IMR-90 (cell line): Measurements from ENCODE around the gene ATRN.

Experiments used
- BHLHE40 ChIP-seq: fragments of 150-350 bp; IDR thresholded peaks from 2 replicates; pipeline ENCODE4 v1.6.1; 2016; ENCODE audit warnings: mild to moderate bottlenecking, low read depth, low read length
- CEBPB ChIP-seq: IDR thresholded peaks from 2 replicates; pipeline ENCODE4 v1.6.1; 2012; ENCODE audit warnings: low read depth, low read length, improper control_type of control experiment
- ELK1 ChIP-seq: fragments of 150-350 bp; IDR thresholded peaks from 2 replicates; pipeline ENCODE4 v1.6.1; 2016; ENCODE audit warnings: low read depth, mild to moderate bottlenecking, low read length, moderate library complexity, borderline replicate concordance
- FOS ChIP-seq: fragments of 150-350 bp; IDR thresholded peaks from 2 replicates; pipeline ENCODE4 v1.6.1; 2016; ENCODE audit warnings: low read depth, low read length
- MAFK ChIP-seq: IDR thresholded peaks from 2 replicates; pipeline ENCODE4 v1.6.1; 2012; ENCODE audit warnings: low read depth, low read length, improper control_type of control experiment
- MAZ ChIP-seq: IDR thresholded peaks from 2 replicates; pipeline ENCODE4 v1.6.1; 2012; ENCODE audit warnings: low read depth, mild to moderate bottlenecking, low read length, improper control_type of control experiment, moderate library complexity, borderline replicate concordance
- MXI1 ChIP-seq: IDR thresholded peaks from 2 replicates; pipeline ENCODE4 v1.6.1; 2012; ENCODE audit warnings: low read depth, mild to moderate bottlenecking, low read length, moderate library complexity, borderline replicate concordance
- NFE2L2 ChIP-seq: fragments of 150-350 bp; IDR thresholded peaks from 2 replicates; pipeline ENCODE4 v1.6.1; 2016; ENCODE audit warnings: low read depth, mild to moderate bottlenecking, low read length
- POLR2A ChIP-seq: IDR thresholded peaks from 2 replicates; pipeline ENCODE4 v1.6.1; 2012; ENCODE audit warnings: mild to moderate bottlenecking, low read depth, low read length
- RAD21 ChIP-seq: IDR thresholded peaks from 2 replicates; pipeline ENCODE4 v1.6.1; 2012; ENCODE audit warnings: low read length, improper control_type of control experiment
- RFX5 ChIP-seq: IDR thresholded peaks from 2 replicates; pipeline ENCODE4 v1.8.0; 2012; ENCODE audit warnings: low read depth, mild to moderate bottlenecking, low read length, moderate library complexity
- SMC3 ChIP-seq: fragments of 150-350 bp; IDR thresholded peaks from 2 replicates; pipeline ENCODE4 v1.6.1; 2016; ENCODE audit warnings: low read depth, mild to moderate bottlenecking, antibody characterized with exemption, low read length, moderate library complexity
- USF2 ChIP-seq: fragments of 150-350 bp; IDR thresholded peaks from 2 replicates; pipeline ENCODE4 v1.6.1; 2017; ENCODE audit warnings: mild to moderate bottlenecking, antibody characterized with exemption, low read length, low read depth
- TF ChIP-seq, protein P1 (sequence below): conservative IDR thresholded peaks from 2 replicates; pipeline ENCODE4 v1.5.1; 2012; ENCODE audit warnings: mild to moderate bottlenecking, low read depth, low read length, improper control_type of control experiment

GRCh38 chr20:3699037-3699436, 228.2 kb downstream of the ATRN start:
- TF ChIP-seq MAZ (no peak), CEBPB (no peak), MXI1 (no peak), USF2 (no peak), RFX5 (no peak), POLR2A (no peak), NFE2L2 (no peak), BHLHE40 (no peak), ELK1 (no peak), SMC3 (no peak), MAFK (no peak), RAD21 (no peak), FOS (no peak)
- TF ChIP-seq, protein P1, sequence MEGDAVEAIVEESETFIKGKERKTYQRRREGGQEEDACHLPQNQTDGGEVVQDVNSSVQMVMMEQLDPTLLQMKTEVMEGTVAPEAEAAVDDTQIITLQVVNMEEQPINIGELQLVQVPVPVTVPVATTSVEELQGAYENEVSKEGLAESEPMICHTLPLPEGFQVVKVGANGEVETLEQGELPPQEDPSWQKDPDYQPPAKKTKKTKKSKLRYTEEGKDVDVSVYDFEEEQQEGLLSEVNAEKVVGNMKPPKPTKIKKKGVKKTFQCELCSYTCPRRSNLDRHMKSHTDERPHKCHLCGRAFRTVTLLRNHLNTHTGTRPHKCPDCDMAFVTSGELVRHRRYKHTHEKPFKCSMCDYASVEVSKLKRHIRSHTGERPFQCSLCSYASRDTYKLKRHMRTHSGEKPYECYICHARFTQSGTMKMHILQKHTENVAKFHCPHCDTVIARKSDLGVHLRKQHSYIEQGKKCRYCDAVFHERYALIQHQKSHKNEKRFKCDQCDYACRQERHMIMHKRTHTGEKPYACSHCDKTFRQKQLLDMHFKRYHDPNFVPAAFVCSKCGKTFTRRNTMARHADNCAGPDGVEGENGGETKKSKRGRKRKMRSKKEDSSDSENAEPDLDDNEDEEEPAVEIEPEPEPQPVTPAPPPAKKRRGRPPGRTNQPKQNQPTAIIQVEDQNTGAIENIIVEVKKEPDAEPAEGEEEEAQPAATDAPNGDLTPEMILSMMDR, result no peak
